ENCODE measurements around the gene MTUS2. TPM values are rescaled to one million over a fixed set of nuclear protein-coding genes. Genes with fewer than 3 reads are reported as not detected.

Gene MTUS2
- total RNA-seq, 1 experiment from 2014 or later = 0.35 TPM

DNA sequence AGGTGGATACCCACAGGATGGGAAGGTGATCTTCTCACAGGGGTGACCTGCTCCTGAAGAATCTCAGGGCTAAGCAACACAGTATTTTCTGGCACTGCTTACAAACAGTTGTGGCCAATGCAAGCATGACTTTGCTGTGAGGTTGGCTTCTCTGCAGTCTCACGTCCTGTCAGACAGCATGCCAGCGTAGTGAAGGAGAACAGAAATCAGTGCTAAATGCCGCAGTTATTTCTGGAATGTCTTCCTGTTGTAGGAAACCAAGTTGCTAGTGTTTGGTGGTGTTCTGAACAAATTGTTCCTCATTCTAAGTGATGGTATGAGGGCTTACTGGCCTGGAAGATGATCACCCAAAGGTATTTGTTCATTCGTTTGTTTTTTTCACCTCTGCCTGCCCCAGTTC, 320.1 kb downstream of the MTUS2 start:
- no peak overlapping the region for H3K27ac ChIP-seq (ENCODE audit: insufficient read length, low read depth, low read length)
- H3K23ac ChIP-seq (ENCODE audit: insufficient read length, low read depth, low read length) = no peak overlapping the region
- no peaks in the 10 kb centered on the region for H3K79me1 ChIP-seq (ENCODE audit: insufficient read depth, low read depth, low read length, poor library complexity, severe bottlenecking)
- H3K4ac ChIP-seq (ENCODE audit: low read depth, low read length) = no peak overlapping the region
- Mint-ChIP-seq H3K4me3 (no peak overlapping the region), H3K27me3 (ENCODE audit: low read depth) (no peaks in the 10 kb centered on the region), H3K27ac (no peak overlapping the region), H3K4me1 (no peaks in the 10 kb centered on the region), H3K9me3 (peaks cover 9 to 15% of the 10 kb centered on the region in 2 experiments), H3K36me3 (ENCODE audit: insufficient read depth in 1 of 3, low read depth in 3 of 3) (peaks cover 3 to 9% (median 4%) of the 10 kb centered on the region in 3 experiments; a peak in 3 of 7 replicates)
- H3K9me3 ChIP-seq (ENCODE audit: control insufficient read depth, low read depth, low read length) = no peaks in the 10 kb centered on the region
- H2BK5ac ChIP-seq (ENCODE audit: insufficient read length, low read length) = no peak overlapping the region
- H3T11ph ChIP-seq (ENCODE audit: low read length) = no peak overlapping the region
- H2BK15ac ChIP-seq (ENCODE audit: low read depth, low read length) = no peak overlapping the region
- no peak overlapping the region for H2BK20ac ChIP-seq (ENCODE audit: low read depth, low read length, poor library complexity, severe bottlenecking)
- no peak for DNase-seq
- H4K8ac ChIP-seq (replicated peaks; ENCODE audit: insufficient read length, low read depth, low read length) = no peak overlapping the region
- H3K23me2 ChIP-seq (ENCODE audit: insufficient read length, low read depth, low read length, poor library complexity, severe bottlenecking) = no peaks in the 10 kb centered on the region
- no peak overlapping the region for H2BK120ac ChIP-seq (ENCODE audit: low read depth, low read length, poor library complexity, severe bottlenecking)
- no peak overlapping the region for H2AK5ac ChIP-seq (ENCODE audit: insufficient read length, low read length)
- H4K91ac ChIP-seq (ENCODE audit: insufficient read length, low read depth, low read length) = no peak overlapping the region
- H3K4me2 ChIP-seq (ENCODE audit: insufficient read depth, insufficient read length, low read length) = no peak overlapping the region
- H3K18ac ChIP-seq (ENCODE audit: insufficient read length, low read depth, low read length) = no peak overlapping the region
- TF ChIP-seq, protein P1, sequence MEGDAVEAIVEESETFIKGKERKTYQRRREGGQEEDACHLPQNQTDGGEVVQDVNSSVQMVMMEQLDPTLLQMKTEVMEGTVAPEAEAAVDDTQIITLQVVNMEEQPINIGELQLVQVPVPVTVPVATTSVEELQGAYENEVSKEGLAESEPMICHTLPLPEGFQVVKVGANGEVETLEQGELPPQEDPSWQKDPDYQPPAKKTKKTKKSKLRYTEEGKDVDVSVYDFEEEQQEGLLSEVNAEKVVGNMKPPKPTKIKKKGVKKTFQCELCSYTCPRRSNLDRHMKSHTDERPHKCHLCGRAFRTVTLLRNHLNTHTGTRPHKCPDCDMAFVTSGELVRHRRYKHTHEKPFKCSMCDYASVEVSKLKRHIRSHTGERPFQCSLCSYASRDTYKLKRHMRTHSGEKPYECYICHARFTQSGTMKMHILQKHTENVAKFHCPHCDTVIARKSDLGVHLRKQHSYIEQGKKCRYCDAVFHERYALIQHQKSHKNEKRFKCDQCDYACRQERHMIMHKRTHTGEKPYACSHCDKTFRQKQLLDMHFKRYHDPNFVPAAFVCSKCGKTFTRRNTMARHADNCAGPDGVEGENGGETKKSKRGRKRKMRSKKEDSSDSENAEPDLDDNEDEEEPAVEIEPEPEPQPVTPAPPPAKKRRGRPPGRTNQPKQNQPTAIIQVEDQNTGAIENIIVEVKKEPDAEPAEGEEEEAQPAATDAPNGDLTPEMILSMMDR (conservative IDR thresholded peaks at IDR 0.05) = no peak
- H4K20me1 ChIP-seq (ENCODE audit: control insufficient read depth, insufficient read depth, insufficient read length) = no peaks in the 10 kb centered on the region
- H3K9ac ChIP-seq (ENCODE audit: extremely low read depth, insufficient read length, low read length) = no peak overlapping the region
- no peaks in the 10 kb centered on the region for H3K4me1 ChIP-seq (ENCODE audit: insufficient read depth, low read length)
- no peak overlapping the region for H4K5ac ChIP-seq (ENCODE audit: insufficient read length, low read depth, low read length)
- no CpG with 5 or more reads among the region's 4 CpGs for WGBS (ENCODE audit: extremely low coverage, insufficient read length, low lambda C conversion rate)
- H3K56ac ChIP-seq (ENCODE audit: insufficient read length, low read depth, low read length) = no peak overlapping the region
- H3K27me3 ChIP-seq (ENCODE audit: insufficient read depth, low read length) = no peaks in the 10 kb centered on the region
- no peaks in the 10 kb centered on the region for H3K79me2 ChIP-seq (ENCODE audit: insufficient read depth, low read length)
- H3K14ac ChIP-seq (ENCODE audit: insufficient read depth, low read length) = no peak overlapping the region
- no peak overlapping the region for H2AFZ ChIP-seq (ENCODE audit: low read length)
- H2BK12ac ChIP-seq (ENCODE audit: insufficient read length, low read depth, low read length) = no peak overlapping the region

All from H9 (cell line).